Endothelial cell of umbilical vein (primary cell): Measurements from ENCODE around the gene FOXA1. TPM values are rescaled to one million over a fixed set of nuclear protein-coding genes. Genes with fewer than 3 reads are reported as not detected.

ENCODE experiments used
- BruUV-seq: library from RNA; stranded (reverse); fragments of 400-500 nt; replicated peaks from 2 replicates; lab custom pipeline; 2021; lab: Mats Ljungman, UMichigan
- CTCF ChIA-PET: fragments of 300-600, 350-600 bp; sonication (Branson Sonifier 250); formaldehyde crosslinking; loops from one replicate; lab custom pipeline; 2021; ENCODE audit warnings: antibody characterized with exemption, inconsistent platforms; lab: Charles Lee
- POLR2A ChIA-PET: fragments of 300-600, 350-600 bp; sonication (Branson Sonifier 250); formaldehyde crosslinking; loops from one replicate; lab custom pipeline; 2021; ENCODE audit warnings: antibody characterized with exemption, inconsistent platforms; lab: Charles Lee
- DNase-seq: peaks from one replicate; pipeline ENCODE4 v3.0.0-alpha.2; 2011; ENCODE audit warnings: low read depth, low spot score
- FAIRE-seq: peaks from 2 replicates; lab custom pipeline; 2011; peaks lifted over from hg19 to GRCh38; lab: Jason Lieb, UNC
- H2AFZ ChIP-seq: 2 replicates; pipeline ENCODE4 v1.6.0; 2012; ENCODE audit warnings: low read depth, low read length, control low read depth, inconsistent platforms
- H3K27ac ChIP-seq: 2 replicates; pipeline ENCODE4 v1.5.1; 2011; ENCODE audit warnings: low read depth, mild to moderate bottlenecking, control low read depth, low read length, moderate library complexity; ENCODE audit not compliant: insufficient read depth
- H3K27me3 ChIP-seq, 2 experiments: 2 replicates each; pipeline versions ENCODE4 v1.6.0 to v1.6.1; 2011; ENCODE audit warnings: low read length in 2 of 2, mixed read lengths in 1 of 2; ENCODE audit not compliant: control insufficient read depth in 2 of 2, insufficient read depth in 2 of 2
- H3K36me3 ChIP-seq, 2 experiments: 2 replicates in 1 of 2; 3 replicates in 1 of 2; pipeline ENCODE4 v1.5.1; 2011; ENCODE audit warnings: low read length in 2 of 2, mild to moderate bottlenecking in 1 of 2, moderate library complexity in 1 of 2; ENCODE audit not compliant: control insufficient read depth in 2 of 2, insufficient read depth in 2 of 2; ENCODE audit errors: extremely low read depth in 1 of 2
- H3K4me1 ChIP-seq: 3 replicates; pipeline ENCODE4 v1.5.1; 2011; ENCODE audit warnings: mild to moderate bottlenecking, low read length; ENCODE audit not compliant: control insufficient read depth, insufficient read depth; ENCODE audit errors: extremely low read depth
- H3K4me2 ChIP-seq: 2 replicates; pipeline ENCODE4 v1.6.1; 2011; ENCODE audit warnings: low read length, control low read depth, mixed read lengths; ENCODE audit not compliant: insufficient read depth
- H3K4me3 ChIP-seq, 3 experiments: fragments of 200-600 bp in 1 of 3; sonication (generic), shearing (Covaris generic) in 1 of 3; replicated peaks in 1 of 3; 2 replicates each; pipeline ENCODE4 v1.5.1; 2011 to 2016; ENCODE audit warnings: control low read depth in 3 of 3, low read length in 3 of 3, mild to moderate bottlenecking in 2 of 3, inconsistent platforms in 1 of 3, low read depth in 1 of 3, moderate library complexity in 1 of 3; ENCODE audit not compliant: insufficient read depth in 1 of 3
- H3K79me2 ChIP-seq: 2 replicates; pipeline ENCODE4 v1.6.0; 2012; ENCODE audit warnings: low read length, inconsistent platforms; ENCODE audit not compliant: control insufficient read depth, insufficient read depth
- H3K9ac ChIP-seq: replicated peaks from 2 replicates; pipeline ENCODE3; 2011; ENCODE audit warnings: low read length, control low read depth; ENCODE audit not compliant: insufficient read depth; ENCODE audit errors: extremely low read depth
- H3K9me1 ChIP-seq: replicated peaks from 3 replicates; pipeline ENCODE4 v1.6.0; 2011; ENCODE audit warnings: mild to moderate bottlenecking, low read length; ENCODE audit not compliant: control insufficient read depth, insufficient read depth; ENCODE audit errors: extremely low read depth
- H3K9me3 ChIP-seq: replicated peaks from 2 replicates; pipeline ENCODE4 v1.5.1; 2012; ENCODE audit warnings: low read length, inconsistent platforms; ENCODE audit not compliant: control insufficient read depth, insufficient read depth
- H4K20me1 ChIP-seq: replicated peaks from 2 replicates; pipeline ENCODE3; 2011; ENCODE audit warnings: mild to moderate bottlenecking, low read length; ENCODE audit not compliant: control insufficient read depth, insufficient read depth; ENCODE audit errors: extremely low read depth
- CTCF ChIP-seq, 2 donors: IDR thresholded peaks; 1 replicate in 1 of 2; 2 replicates in 1 of 2; pipeline ENCODE4 v1.5.1; 2011; ENCODE audit warnings: low read length in 2 of 2, mild to moderate bottlenecking in 2 of 2, moderate library complexity in 2 of 2, control low read depth in 1 of 2, inconsistent platforms in 1 of 2, low read depth in 1 of 2; ENCODE audit not compliant: insufficient read depth in 1 of 2; ENCODE audit errors: extremely low read depth in 1 of 2
- EZH2 ChIP-seq: IDR thresholded peaks from 2 replicates; pipeline ENCODE4 v1.6.1; 2012; ENCODE audit warnings: borderline replicate concordance, low read depth, mild to moderate bottlenecking, moderate library complexity, low read length, inconsistent platforms; ENCODE audit not compliant: severe bottlenecking
- FOS ChIP-seq: IDR thresholded peaks from 2 replicates; pipeline ENCODE4 v1.6.1; 2011; ENCODE audit warnings: mild to moderate bottlenecking, low read length, moderate library complexity, borderline replicate concordance; ENCODE audit not compliant: insufficient read depth
- GATA2 ChIP-seq: IDR thresholded peaks from 2 replicates; pipeline ENCODE4 v1.7.0; 2011; ENCODE audit warnings: low read depth, mild to moderate bottlenecking, moderate library complexity, mixed read lengths, low read length; ENCODE audit not compliant: insufficient read length, insufficient read depth
- JUN ChIP-seq: IDR thresholded peaks from 2 replicates; pipeline ENCODE4 v1.6.1; 2011; ENCODE audit warnings: borderline replicate concordance, low read depth; ENCODE audit not compliant: insufficient read length, insufficient read depth
- MYC ChIP-seq: IDR thresholded peaks from one replicate; pipeline ENCODE4 v1.6.1; 2011; ENCODE audit warnings: mild to moderate bottlenecking, low read depth, low read length
- POLR2A ChIP-seq: IDR thresholded peaks from 2 replicates; pipeline ENCODE4 v1.6.1; 2012; ENCODE audit warnings: low read depth, mild to moderate bottlenecking, control low read depth, low read length
- POLR2AphosphoS5 ChIP-seq: IDR thresholded peaks from 2 replicates; pipeline ENCODE4 v1.6.1; 2012; ENCODE audit warnings: low read depth, mild to moderate bottlenecking, control low read depth, low read length, moderate library complexity; ENCODE audit not compliant: insufficient read depth
- dilution Hi-C: fragments of 300-500 bp; cut with MboI; formaldehyde crosslinking; loops from one replicate; pipeline ENCODE4 v1.15.0; 2019; ENCODE audit warnings: low sequenced_read_pairs; ENCODE audit not compliant: extremely low pct_ligation_motif_present
- intact Hi-C: fragments of 100-400 bp; cut with micrococcal nuclease; formaldehyde crosslinking; loops from one replicate; pipeline ENCODE4 v1.10.0; 2022
- polyA plus RNA-seq, 4 experiments: library from polyadenylated mRNA; depleted of rRNA in 3 of 4; stranded (reverse) in 3 of 4; unstranded in 1 of 4; fragments of >200 nt; gene quantifications; 2 replicates each; pipeline versions ENCODE4 v1.2.1 to v1.2.3, GENCODE V29; 2011 to 2012; ENCODE audit warnings: missing spikeins in 1 of 4
- total RNA-seq: library from RNA; stranded (reverse); gene quantifications from 2 replicates; pipeline ENCODE4 v1.2.3, GENCODE V29; 2021
- TF ChIP-seq, protein P1 (sequence below): IDR thresholded peaks from 2 replicates; pipeline ENCODE4 v1.6.1; 2011; ENCODE audit not compliant: insufficient read depth, insufficient read length

Gene FOXA1
- total and polyA plus RNA-seq, 2 donors (not counting 3 experiments of a cell fraction or from before 2014, with no cell fraction given): 0.06 TPM; not detected in 1

DNA sequence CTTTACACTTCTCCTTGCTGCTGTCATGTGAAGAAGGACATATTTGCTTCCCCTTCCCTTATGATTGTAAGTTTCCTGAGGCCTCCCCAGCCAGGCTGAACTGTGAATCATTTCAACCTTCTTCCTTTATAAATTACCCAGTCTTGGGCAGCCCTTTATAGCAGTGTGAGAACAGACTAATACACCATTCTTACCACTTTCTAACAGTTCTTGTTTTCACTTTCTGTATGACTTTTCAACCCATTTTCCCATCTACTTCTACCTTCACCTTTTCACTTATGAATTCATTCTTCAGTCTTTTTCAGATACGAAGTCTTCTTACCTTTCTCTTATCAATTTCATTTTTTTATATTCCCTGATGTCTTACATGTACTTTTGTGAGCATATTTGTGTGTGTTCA, 55.1 kb downstream of the FOXA1 start:
- Histone ChIP-seq H4K20me1 (no peaks in the 10 kb centered on the region), H3K27ac (no peak overlapping the region), H3K4me1 (no peaks in the 10 kb centered on the region), H3K4me2 (no peak overlapping the region), H3K9me3 (no peaks in the 10 kb centered on the region), H2AFZ (no peak overlapping the region), H3K4me3 (no peak overlapping the region), H3K9ac (no peak overlapping the region), H3K79me2 (no peaks in the 10 kb centered on the region), H3K9me1 (no peaks in the 10 kb centered on the region), H3K36me3 (no peaks in the 10 kb centered on the region), H3K27me3 (no peaks in the 10 kb centered on the region)
- BruUV-seq: no TSS peak
- ChIA-PET POLR2A (no interaction called here), CTCF (no interaction called here)
- intact Hi-C loops: no loop called here
- dilution Hi-C loops: no loop called here
- no peak for TF ChIP-seq POLR2AphosphoS5
- TF ChIP-seq EZH2: no peak
- TF ChIP-seq JUN: no peak
- no peak for TF ChIP-seq MYC
- no peak for TF ChIP-seq CTCF (IDR thresholded peaks at IDR 0.05; ENCODE audit: extremely low read depth in 1 of 2, insufficient read depth in 1 of 2, low read depth in 1 of 2, low read length in 2 of 2)
- no peak for TF ChIP-seq POLR2A
- TF ChIP-seq FOS: no peak
- TF ChIP-seq, protein P1, sequence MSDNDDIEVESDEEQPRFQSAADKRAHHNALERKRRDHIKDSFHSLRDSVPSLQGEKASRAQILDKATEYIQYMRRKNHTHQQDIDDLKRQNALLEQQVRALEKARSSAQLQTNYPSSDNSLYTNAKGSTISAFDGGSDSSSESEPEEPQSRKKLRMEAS: no peak
- TF ChIP-seq GATA2: no peak
- no peak for FAIRE-seq
- no peak for DNase-seq

Other genes with a start within 250 kb of the FOXA1 start
- gene TTC6, start 380 bp upstream of the FOXA1 start, total RNA-seq: 0.75 TPM in 1 of 2 replicates, not detected in the other
- gene TTC6, start 380 bp upstream of the FOXA1 start, polyA plus RNA-seq: not detected in 2 replicates